GM21825 (cell line): ENCODE data around the gene BBOF1.

Experiments
- ATAC-seq: cut with Tn5 transposase; IDR thresholded peaks from one replicate; pipeline ENCODE4 v1.9.1; 2021; ENCODE audit warnings: mild to moderate bottlenecking, moderate library complexity; ENCODE audit not compliant: unreplicated experiment

BBOF1 gene

DNA sequence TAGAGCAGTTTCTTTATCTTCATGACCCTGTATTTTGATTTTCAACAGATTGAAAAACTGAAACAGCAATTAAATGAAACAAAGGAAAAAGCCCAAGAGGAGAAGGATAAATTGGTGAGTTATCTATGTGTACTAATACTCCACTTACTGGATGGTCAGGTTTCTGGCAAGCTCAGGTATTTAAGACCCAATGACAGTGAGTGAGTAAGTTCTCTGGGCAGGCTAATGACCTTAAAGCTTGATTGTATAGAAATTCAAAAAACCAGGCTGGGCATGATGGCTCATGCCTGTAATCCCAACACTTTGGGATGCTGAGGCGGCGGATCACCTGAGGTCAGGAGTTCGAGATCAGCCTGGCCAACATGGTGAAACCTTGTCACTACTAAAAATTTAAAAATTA is 10.0 kb downstream of the BBOF1 start:
- no peak for ATAC-seq

GRCh38 chr14:74034572-74034971 is 15.4 kb downstream of the BBOF1 start:
- ATAC-seq, result no peak

- no peak for ATAC-seq
Observed at GRCh38 chr14:74035556-74035955, 16.4 kb downstream of the BBOF1 start.

DNA sequence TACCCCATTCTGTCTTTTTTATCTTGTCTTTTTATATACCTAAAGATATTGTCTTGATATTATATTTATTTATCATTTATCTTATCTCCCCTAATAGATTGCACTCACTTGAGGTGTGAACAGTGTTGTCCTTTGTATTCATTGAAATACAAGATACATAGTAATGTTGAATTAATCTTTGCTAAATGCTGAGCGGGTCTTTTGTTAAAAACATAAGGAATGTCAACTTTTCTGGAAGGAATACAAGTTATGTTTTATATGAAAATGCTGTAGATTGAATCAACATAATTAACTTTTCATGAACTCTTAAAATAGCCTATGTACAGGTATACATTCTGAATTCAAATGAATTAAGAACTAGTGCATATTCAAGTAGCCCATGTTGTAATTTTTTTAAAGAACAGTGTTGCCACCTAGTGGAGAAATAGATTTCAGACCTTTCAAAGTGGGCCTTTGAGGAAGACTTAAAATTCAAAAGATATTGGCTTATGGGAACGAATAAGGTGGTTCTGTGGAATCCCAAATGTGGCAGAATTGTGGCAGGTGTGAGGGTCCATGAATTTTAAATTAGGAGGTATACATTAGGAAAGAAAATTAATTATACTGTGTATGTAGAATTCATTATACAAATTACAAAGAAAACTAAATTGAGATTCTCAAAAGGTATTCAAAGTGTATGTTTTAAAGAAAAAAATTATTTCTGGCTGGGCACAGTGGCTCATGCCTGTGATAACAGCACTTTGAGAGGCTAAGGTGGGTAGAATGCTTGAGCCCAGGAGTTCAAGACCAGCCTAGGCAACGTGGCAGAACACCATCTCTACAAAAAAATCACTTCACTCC is 19.1 kb downstream of the BBOF1 start:
- ATAC-seq, result no peak

DNA sequence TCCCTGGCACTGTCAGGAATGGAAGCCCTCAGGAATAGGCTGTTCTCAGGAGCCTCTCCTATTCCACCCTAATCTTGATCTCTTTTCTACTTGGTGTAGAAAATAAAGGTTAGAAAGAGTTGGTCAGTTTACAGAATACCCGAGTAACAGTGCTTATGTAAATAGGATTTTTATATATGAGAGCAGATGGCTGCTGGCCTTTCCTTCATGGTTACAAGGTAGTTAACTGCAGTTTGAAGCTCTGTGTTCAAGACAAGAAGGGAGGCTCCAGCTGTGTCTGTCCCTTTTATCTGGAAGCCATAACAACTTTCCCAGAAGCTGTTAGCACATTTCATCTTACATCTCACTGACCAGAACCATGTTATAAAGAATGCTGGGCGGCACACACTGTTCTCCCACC is 23.1 kb downstream of the BBOF1 start:
- ATAC-seq, result no peak

GRCh38 chr14:74045522-74045921 is 26.4 kb downstream of the BBOF1 start:
- no peak for ATAC-seq

- no peak for ATAC-seq
Observed at GRCh38 chr14:74048281-74048680, 29.1 kb downstream of the BBOF1 start.

GRCh38 chr14:74049876-74050495 is 30.8 kb downstream of the BBOF1 start:
- ATAC-seq, result no peak

GRCh38 chr14:74062809-74063150 is 43.6 kb downstream of the BBOF1 start:
- ATAC-seq, result no peak

GRCh38 chr14:74064426-74064825 is 45.3 kb downstream of the BBOF1 start:
- no peak for ATAC-seq

- no peak for ATAC-seq
Observed at GRCh38 chr14:74064883-74065282, 45.7 kb downstream of the BBOF1 start.

GRCh38 chr14:74065746-74066575 is 46.8 kb downstream of the BBOF1 start:
- ATAC-seq, result no peak

DNA sequence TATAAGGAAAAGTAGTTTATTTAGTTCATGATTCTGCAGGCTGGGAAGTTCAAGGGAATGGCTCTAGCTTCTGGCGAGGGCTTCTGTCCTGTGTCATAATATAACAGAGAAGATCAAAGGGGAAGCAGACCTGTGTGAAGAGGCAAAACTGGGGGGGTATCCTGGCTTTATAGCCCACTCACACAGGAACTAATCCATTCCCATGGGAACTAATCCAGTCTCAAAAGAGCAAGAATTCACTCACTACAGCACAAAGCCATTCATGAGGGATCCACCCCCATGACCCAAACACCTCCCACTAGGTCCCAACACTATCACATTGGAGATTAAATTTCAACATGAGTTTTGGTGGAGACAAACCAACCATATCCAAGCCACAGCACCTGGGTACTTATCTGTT is 58.3 kb downstream of the BBOF1 start:
- no peak for ATAC-seq

- no peak for ATAC-seq
Observed at GRCh38 chr14:74080820-74081460, 61.8 kb downstream of the BBOF1 start.

GRCh38 chr14:74081491-74081890 is 62.3 kb downstream of the BBOF1 start:
- no peak for ATAC-seq

DNA sequence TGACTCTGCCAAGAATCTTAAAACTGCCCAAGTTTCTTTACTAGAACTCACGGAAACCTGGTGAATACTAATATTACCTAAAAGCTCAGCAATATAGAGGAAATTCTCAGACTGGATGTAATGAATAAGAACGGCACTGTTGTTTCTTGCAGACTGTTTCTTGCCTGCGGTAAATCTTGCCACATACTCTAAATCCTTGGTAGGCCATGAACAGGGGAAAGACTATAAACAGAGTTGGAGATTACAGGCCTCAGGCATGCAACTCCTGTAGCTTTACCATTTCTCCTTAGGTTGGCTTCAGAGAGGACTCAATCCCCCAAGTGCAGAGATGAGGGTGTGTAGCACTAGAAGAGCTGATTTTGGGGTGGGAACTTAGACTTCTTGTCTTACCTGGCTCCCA is 64.0 kb downstream of the BBOF1 start:
- ATAC-seq, result no peak

GRCh38 chr14:74083784-74084276 is 64.7 kb downstream of the BBOF1 start:
- peak; percentile 24 for ATAC-seq

DNA sequence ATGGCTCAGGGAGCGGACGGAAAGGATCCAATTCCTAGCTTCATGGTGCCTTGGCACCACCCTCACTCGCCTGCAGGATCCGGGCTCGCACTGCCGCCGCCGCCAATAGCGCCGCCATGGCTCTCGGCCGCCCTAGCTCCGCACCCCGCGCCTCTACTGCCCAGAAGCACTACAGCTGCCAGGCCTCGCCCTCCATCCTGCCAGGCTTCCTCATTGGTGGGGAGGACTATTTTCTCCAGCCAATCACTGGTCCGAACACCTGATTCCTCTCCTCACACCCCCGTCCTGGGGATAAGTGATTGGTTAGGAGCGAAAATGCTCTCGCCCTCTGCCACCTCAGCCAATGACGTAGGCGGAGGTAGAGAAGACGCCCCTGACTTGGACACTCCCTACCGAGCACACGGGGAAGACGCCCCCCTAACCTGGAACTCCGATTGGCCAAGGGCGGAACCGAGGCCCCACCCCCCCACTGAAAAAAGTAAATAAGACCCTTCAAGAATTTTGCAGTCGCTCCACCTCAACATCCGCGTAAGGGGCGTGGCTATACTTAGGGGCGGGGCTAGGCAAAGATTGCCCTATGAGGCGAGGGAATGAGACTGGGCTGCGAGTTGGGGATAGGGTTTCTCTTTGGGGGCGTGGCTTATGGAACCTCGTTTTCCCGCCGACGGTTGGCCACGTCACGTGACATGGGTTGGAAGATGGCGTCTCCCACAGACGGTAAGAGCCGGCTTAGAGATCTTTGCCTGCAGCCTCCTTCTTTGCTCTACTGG is 65.3 kb downstream of the BBOF1 start, which contains the start of the genes ALDH6A1 and LIN52:
Gene ALDH6A1 (minus strand): TSS at position 177 of the 770 bp plus-strand sequence. CDS start 59 bp downstream, at position 118.
Gene LIN52 (plus strand): TSS at position 680 of the 770 bp plus-strand sequence. CDS start 19 bp downstream, at position 699.
- peak; percentile 87 for ATAC-seq

GRCh38 chr14:74085047-74085637 is 66.0 kb downstream of the BBOF1 start:
- peak; percentile 3 for ATAC-seq

GRCh38 chr14:74085828-74086227 is 66.7 kb downstream of the BBOF1 start:
- ATAC-seq, result no peak
